Mesenchymal stem cell (in vitro differentiated cells and primary cell): Measurements from ENCODE around the gene OR8B8.
"Not testable (repeated sequence)": the region's sequence is repeated elsewhere in the genome, so short reads cannot be mapped to it uniquely, and the experiment has no call there.

Experiments
- DNase-seq: peaks from one replicate; pipeline ENCODE4 v3.0.0-alpha.2; 2013
- H2AFZ ChIP-seq: one replicate; pipeline ENCODE4 v1.6.1; 2013; ENCODE audit warnings: low read depth, mild to moderate bottlenecking, control low read depth, inconsistent platforms, low read length, moderate library complexity
- H2AK5ac ChIP-seq: 2 replicates; pipeline ENCODE4 v1.6.1; 2013; ENCODE audit warnings: low read length, moderate library complexity, mild to moderate bottlenecking, inconsistent platforms; ENCODE audit not compliant: severe bottlenecking
- H2BK120ac ChIP-seq: one replicate; pipeline ENCODE4 v1.6.1; 2013; ENCODE audit warnings: low read depth, mild to moderate bottlenecking, inconsistent platforms, low read length, moderate library complexity
- H2BK12ac ChIP-seq, 2 experiments: one replicate each; pipeline ENCODE4 v1.6.1; 2013; ENCODE audit warnings: inconsistent platforms in 2 of 2, low read length in 2 of 2, mild to moderate bottlenecking in 2 of 2, moderate library complexity in 2 of 2, control low read depth in 1 of 2
- H2BK15ac ChIP-seq: one replicate; pipeline ENCODE4 v1.6.1; 2013; ENCODE audit warnings: mild to moderate bottlenecking, low read depth, inconsistent platforms; ENCODE audit not compliant: poor library complexity, severe bottlenecking
- H2BK5ac ChIP-seq: 2 replicates; pipeline ENCODE4 v1.6.1; 2013; ENCODE audit warnings: low read depth, mild to moderate bottlenecking, low read length, control low read depth, inconsistent platforms; ENCODE audit not compliant: poor library complexity, severe bottlenecking
- H3K14ac ChIP-seq, 2 experiments: one replicate each; pipeline ENCODE4 v1.6.1; 2013; ENCODE audit warnings: inconsistent platforms in 2 of 2, low read length in 2 of 2, control low read depth in 1 of 2, mild to moderate bottlenecking in 1 of 2, moderate library complexity in 1 of 2
- H3K18ac ChIP-seq, 2 experiments: one replicate each; pipeline ENCODE4 v1.6.1; 2013; ENCODE audit warnings: inconsistent platforms in 2 of 2, low read length in 2 of 2, control low read depth in 1 of 2, low read depth in 1 of 2, mild to moderate bottlenecking in 1 of 2
- H3K23ac ChIP-seq, 2 experiments: one replicate each; pipeline ENCODE4 v1.6.1; 2013; ENCODE audit warnings: inconsistent platforms in 2 of 2, low read length in 2 of 2, mild to moderate bottlenecking in 2 of 2, moderate library complexity in 2 of 2, control low read depth in 1 of 2
- H3K27ac ChIP-seq: 2 replicates; pipeline ENCODE4 v1.5.1; 2013; ENCODE audit warnings: mild to moderate bottlenecking, moderate library complexity, low read length, control low read depth, inconsistent platforms; ENCODE audit not compliant: poor library complexity, severe bottlenecking
- H3K27me3 ChIP-seq, 2 experiments: 2 replicates each; pipeline versions ENCODE4 v1.6.1 to v1.7.0; 2013; ENCODE audit warnings: low read length in 2 of 2, mild to moderate bottlenecking in 2 of 2, moderate library complexity in 2 of 2, control low read depth in 1 of 2, inconsistent platforms in 1 of 2; ENCODE audit not compliant: control insufficient read depth in 1 of 2, insufficient read depth in 1 of 2
- H3K36me3 ChIP-seq, 2 experiments: 2 replicates each; pipeline versions ENCODE4 v1.6.1 to v1.7.0; 2013; ENCODE audit warnings: low read length in 2 of 2, control low read depth in 1 of 2, inconsistent platforms in 1 of 2, low read depth in 1 of 2, mild to moderate bottlenecking in 1 of 2; ENCODE audit not compliant: insufficient read depth in 2 of 2, control insufficient read depth in 1 of 2
- H3K4ac ChIP-seq, 2 experiments: one replicate each; pipeline ENCODE4 v1.6.1; 2013; ENCODE audit warnings: inconsistent platforms in 2 of 2, low read length in 2 of 2, mild to moderate bottlenecking in 2 of 2, moderate library complexity in 2 of 2, control low read depth in 1 of 2, low read depth in 1 of 2
- H3K4me1 ChIP-seq: 2 replicates; pipeline ENCODE4 v1.6.1; 2013; ENCODE audit warnings: low read depth, low read length, control low read depth; ENCODE audit not compliant: control insufficient read depth, insufficient read depth
- H3K4me2 ChIP-seq: 2 replicates; pipeline ENCODE4 v1.6.1; 2013; ENCODE audit warnings: low read length, mild to moderate bottlenecking, inconsistent platforms; ENCODE audit not compliant: poor library complexity, severe bottlenecking
- H3K4me3 ChIP-seq, 2 experiments: 2 replicates each; pipeline versions ENCODE4 v1.5.1 to v1.7.0; 2013; ENCODE audit warnings: low read length in 2 of 2, mild to moderate bottlenecking in 2 of 2, control low read depth in 1 of 2, low read depth in 1 of 2; ENCODE audit not compliant: insufficient read depth in 1 of 2
- H3K79me1 ChIP-seq: replicated peaks from 2 replicates; pipeline ENCODE4 v1.6.1; 2013; ENCODE audit warnings: mild to moderate bottlenecking, control low read depth, low read length, inconsistent platforms; ENCODE audit not compliant: poor library complexity, severe bottlenecking
- H3K9ac ChIP-seq: 2 replicates; pipeline ENCODE4 v1.7.0; 2013; ENCODE audit warnings: mild to moderate bottlenecking, low read length, moderate library complexity
- H3K9me3 ChIP-seq: 2 replicates; pipeline ENCODE4 v1.7.0; 2013; ENCODE audit warnings: mild to moderate bottlenecking, low read length; ENCODE audit not compliant: control insufficient read depth
- H4K8ac ChIP-seq: one replicate; pipeline ENCODE4 v1.6.1; 2013; ENCODE audit warnings: inconsistent platforms, mild to moderate bottlenecking, low read length, moderate library complexity
- H4K91ac ChIP-seq: one replicate; pipeline ENCODE4 v1.6.1; 2013; ENCODE audit warnings: mild to moderate bottlenecking, low read length, inconsistent platforms
- WGBS: methylation state at CpG from one replicate; pipeline ENCODE4 v1.1.7; 2013; ENCODE audit warnings: mixed read lengths; 5-methylcytosine and 5-hydroxymethylcytosine counted together

Gene OR8B8

GRCh38 chr11:124403186-124403585 is 42.3 kb downstream of the OR8B8 start:
- not testable (repeated sequence) for H2BK12ac ChIP-seq, H3K36me3 ChIP-seq, H2BK15ac ChIP-seq, H4K91ac ChIP-seq, H2AK5ac ChIP-seq, H3K4me2 ChIP-seq, H3K4ac ChIP-seq, H3K23ac ChIP-seq, H3K18ac ChIP-seq, H3K14ac ChIP-seq, H2BK120ac ChIP-seq, H3K27ac ChIP-seq, H3K27me3 ChIP-seq, DNase-seq, H3K4me1 ChIP-seq, H2BK5ac ChIP-seq, H4K8ac ChIP-seq, H2AFZ ChIP-seq, H3K9me3 ChIP-seq, H3K4me3 ChIP-seq, H3K9ac ChIP-seq, H3K79me1 ChIP-seq
- WGBS, result 97% methylated on average over 9 of the region's 27 CpGs

GRCh38 chr11:124402326-124402922 is 43.1 kb downstream of the OR8B8 start:
- Histone ChIP-seq H2BK12ac (no peak overlapping the region), H2AK5ac (no peak overlapping the region), H3K4ac (no peak overlapping the region), H2BK120ac (no peak overlapping the region), H3K4me2 (no peak overlapping the region), H3K79me1 (no peaks in the 10 kb centered on the region), H3K23ac (no peak overlapping the region), H3K9me3 (no peaks in the 10 kb centered on the region), H2BK15ac (no peak overlapping the region), H3K4me3 (no peak overlapping the region), H3K9ac (peak overlapping the region; percentile 63), H3K36me3 (no peaks in the 10 kb centered on the region), H4K91ac (no peak overlapping the region), H2AFZ (no peak overlapping the region), H4K8ac (no peak overlapping the region), H2BK5ac (no peak overlapping the region), H3K27ac (no peak overlapping the region), H3K18ac (no peak overlapping the region), H3K27me3 (peaks cover 0 to 8% of the 10 kb centered on the region in 2 experiments), H3K4me1 (no peaks in the 10 kb centered on the region), H3K14ac (no peak overlapping the region)
- WGBS, result 6% methylated on average over 4 of the region's 8 CpGs
- DNase-seq, result peak; percentile 88

GRCh38 chr11:124398924-124399323 is 46.6 kb downstream of the OR8B8 start, which contains the start of gene OR8B3:
TSS of gene OR8B3 (minus strand) at chr11:124399024. CDS start at chr11:124397351, 1,673 bp downstream.
- H3K36me3 ChIP-seq, result no peaks in the 10 kb centered on the region
- H3K4me1 ChIP-seq, result no peaks in the 10 kb centered on the region
- H4K91ac ChIP-seq, result no peak within 1 kb of the TSS
- H3K27me3 ChIP-seq, result no peaks in the 10 kb centered on the region
- H3K4ac ChIP-seq, result no peak within 1 kb of the TSS
- H3K14ac ChIP-seq, result no peak within 1 kb of the TSS
- H2AFZ ChIP-seq, result no peak within 1 kb of the TSS
- no peaks in the 10 kb centered on the region for H3K9me3 ChIP-seq
- H2BK12ac ChIP-seq, result no peak within 1 kb of the TSS
- DNase-seq, result no peak
- no peak within 1 kb of the TSS for H3K27ac ChIP-seq
- no peak within 1 kb of the TSS for H3K4me3 ChIP-seq
- H3K79me1 ChIP-seq, result no peaks in the 10 kb centered on the region
- no peak within 1 kb of the TSS for H2AK5ac ChIP-seq
- no peak within 1 kb of the TSS for H2BK120ac ChIP-seq
- no peak within 1 kb of the TSS for H3K4me2 ChIP-seq
- no peak within 1 kb of the TSS for H4K8ac ChIP-seq
- no peak within 1 kb of the TSS for H3K23ac ChIP-seq
- no peak within 1 kb of the TSS for H3K18ac ChIP-seq
- no peak within 1 kb of the TSS for H2BK5ac ChIP-seq
- H3K9ac ChIP-seq, result no peak within 1 kb of the TSS
- H2BK15ac ChIP-seq, result no peak within 1 kb of the TSS

- H2AK5ac ChIP-seq, H2BK15ac ChIP-seq, H4K8ac ChIP-seq, H4K91ac ChIP-seq, H3K27ac ChIP-seq, H3K14ac ChIP-seq, H3K9me3 ChIP-seq, H3K23ac ChIP-seq, H3K4me2 ChIP-seq, H2BK120ac ChIP-seq, H3K79me1 ChIP-seq, H3K9ac ChIP-seq, H3K4ac ChIP-seq, H3K36me3 ChIP-seq, H2BK5ac ChIP-seq, H3K4me1 ChIP-seq, DNase-seq, H3K27me3 ChIP-seq, H2AFZ ChIP-seq, H3K18ac ChIP-seq, H3K4me3 ChIP-seq, H2BK12ac ChIP-seq: not testable (repeated sequence)
- WGBS, result no CpG with 5 or more reads among the region's 4 CpGs
Observed at GRCh38 chr11:124396847-124397246, 48.6 kb downstream of the OR8B8 start.
